ENCODE results near the gene KRTAP5-2. TPM values are rescaled to one million over a fixed set of nuclear protein-coding genes. Genes with fewer than 3 reads are reported as not detected.
"Not testable (repeated sequence)": the region's sequence is repeated elsewhere in the genome, so short reads cannot be mapped to it uniquely, and the experiment has no call there.

Gene KRTAP5-2, protein sequence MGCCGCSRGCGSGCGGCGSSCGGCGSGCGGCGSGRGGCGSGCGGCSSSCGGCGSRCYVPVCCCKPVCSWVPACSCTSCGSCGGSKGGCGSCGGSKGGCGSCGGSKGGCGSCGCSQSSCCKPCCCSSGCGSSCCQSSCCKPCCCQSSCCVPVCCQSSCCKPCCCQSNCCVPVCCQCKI
- not detected for total RNA-seq
- long read RNA-seq: 0 reads

DNA sequence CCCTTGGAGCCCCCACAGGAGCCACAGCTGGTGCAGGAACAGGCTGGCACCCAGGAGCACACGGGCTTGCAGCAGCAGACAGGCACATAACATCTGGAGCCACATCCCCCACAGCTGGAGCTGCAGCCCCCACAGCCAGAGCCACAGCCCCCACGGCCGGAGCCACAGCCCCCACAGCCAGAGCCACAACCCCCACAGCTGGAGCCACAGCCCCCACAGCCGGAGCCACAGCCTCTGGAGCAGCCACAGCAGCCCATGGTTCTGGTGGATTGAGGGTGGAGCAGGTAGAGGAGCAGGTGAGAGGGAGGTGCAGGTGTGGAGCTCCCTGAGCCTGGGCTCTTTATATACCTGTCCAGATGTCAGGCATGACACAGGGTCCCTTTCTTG is at the start of gene KRTAP5-2:
TSS of gene KRTAP5-2 (minus strand) at position 301 of the 387 bp plus-strand sequence. CDS start at position 257, 44 bp downstream.
- no peak for DNase-seq
- intact Hi-C loops (cut with micrococcal nuclease): no loop called here
- TF ChIP-seq, protein P1, sequence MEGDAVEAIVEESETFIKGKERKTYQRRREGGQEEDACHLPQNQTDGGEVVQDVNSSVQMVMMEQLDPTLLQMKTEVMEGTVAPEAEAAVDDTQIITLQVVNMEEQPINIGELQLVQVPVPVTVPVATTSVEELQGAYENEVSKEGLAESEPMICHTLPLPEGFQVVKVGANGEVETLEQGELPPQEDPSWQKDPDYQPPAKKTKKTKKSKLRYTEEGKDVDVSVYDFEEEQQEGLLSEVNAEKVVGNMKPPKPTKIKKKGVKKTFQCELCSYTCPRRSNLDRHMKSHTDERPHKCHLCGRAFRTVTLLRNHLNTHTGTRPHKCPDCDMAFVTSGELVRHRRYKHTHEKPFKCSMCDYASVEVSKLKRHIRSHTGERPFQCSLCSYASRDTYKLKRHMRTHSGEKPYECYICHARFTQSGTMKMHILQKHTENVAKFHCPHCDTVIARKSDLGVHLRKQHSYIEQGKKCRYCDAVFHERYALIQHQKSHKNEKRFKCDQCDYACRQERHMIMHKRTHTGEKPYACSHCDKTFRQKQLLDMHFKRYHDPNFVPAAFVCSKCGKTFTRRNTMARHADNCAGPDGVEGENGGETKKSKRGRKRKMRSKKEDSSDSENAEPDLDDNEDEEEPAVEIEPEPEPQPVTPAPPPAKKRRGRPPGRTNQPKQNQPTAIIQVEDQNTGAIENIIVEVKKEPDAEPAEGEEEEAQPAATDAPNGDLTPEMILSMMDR (IDR thresholded peaks at IDR 0.05; ENCODE audit: borderline replicate concordance): no peak
- no peaks in the 10 kb centered on the region for H3K9me3 ChIP-seq (replicated peaks)
- H3K36me3 ChIP-seq: no peaks in the 10 kb centered on the region
- no peak within 1 kb of the TSS for H3K4me3 ChIP-seq
- peaks cover 46% of the 10 kb centered on the region for H3K27me3 ChIP-seq (ENCODE audit: low read depth)
- no peak within 1 kb of the TSS for H3K27ac ChIP-seq (replicated peaks)
- H3K4me1 ChIP-seq: peaks cover 12% of the 10 kb centered on the region

DNA sequence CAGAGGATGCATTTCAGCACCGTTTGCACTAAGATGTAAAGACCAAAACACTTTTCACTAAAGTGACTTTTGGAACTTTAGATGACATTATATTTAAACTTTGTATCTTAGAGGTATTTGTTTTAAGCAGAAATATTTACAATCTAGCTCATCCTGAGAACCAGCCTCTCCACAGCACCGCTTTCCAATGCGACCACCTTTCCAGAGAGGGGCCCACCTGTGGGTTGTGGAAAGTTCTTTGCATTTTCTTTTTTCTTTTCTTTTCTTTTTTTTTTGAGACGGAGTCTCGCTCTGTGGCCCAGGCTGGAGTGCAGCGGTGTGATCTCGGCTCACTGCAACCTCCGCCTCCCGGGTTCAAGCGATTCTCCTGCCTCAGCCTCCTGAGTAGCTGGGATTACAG is 48.4 kb upstream of the KRTAP5-2 start:
- H3K4me3 ChIP-seq; H3K4me1 ChIP-seq; DNase-seq; intact Hi-C loops (cut with micrococcal nuclease); H3K36me3 ChIP-seq; H3K9me3 ChIP-seq (replicated peaks); H3K27ac ChIP-seq (replicated peaks): not testable (repeated sequence)
- H3K27me3 ChIP-seq (ENCODE audit: low read depth): peaks cover 19% of the 10 kb centered on the region

DNA sequence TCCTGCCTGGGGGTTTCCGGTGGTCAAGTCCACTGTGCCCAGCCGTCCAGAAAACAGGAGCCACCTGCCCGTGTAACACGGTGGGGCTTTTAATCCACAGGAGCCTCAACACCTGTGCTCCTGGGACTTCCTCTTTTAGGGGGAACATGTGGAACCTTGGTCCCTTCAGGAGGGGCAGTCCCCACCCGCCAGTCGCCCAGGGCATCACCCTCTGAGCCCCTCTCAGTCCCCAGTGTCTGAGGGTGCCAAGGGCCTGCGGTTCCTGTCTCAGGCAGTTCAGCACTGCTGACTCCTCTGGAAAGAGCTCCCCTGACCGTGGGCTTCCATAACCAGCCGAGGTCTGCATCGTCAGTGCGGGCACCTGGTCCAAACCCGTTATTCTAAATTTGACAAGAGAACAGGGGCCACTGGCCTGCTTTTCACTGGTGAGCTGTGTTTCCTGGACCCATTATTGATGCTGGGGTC is 47.3 kb upstream of the KRTAP5-2 start:
- H3K4me1 ChIP-seq: peaks cover 1% of the 10 kb centered on the region
- intact Hi-C loops (cut with micrococcal nuclease): no loop called here
- no peaks in the 10 kb centered on the region for H3K9me3 ChIP-seq (replicated peaks)
- H3K36me3 ChIP-seq: no peaks in the 10 kb centered on the region
- DNase-seq: no peak
- peaks cover 27% of the 10 kb centered on the region for H3K27me3 ChIP-seq (ENCODE audit: low read depth)
- H3K27ac ChIP-seq (replicated peaks): no peak overlapping the region
- TF ChIP-seq, protein P1 (IDR thresholded peaks at IDR 0.05; ENCODE audit: borderline replicate concordance): no peak
- no peak overlapping the region for H3K4me3 ChIP-seq

DNA sequence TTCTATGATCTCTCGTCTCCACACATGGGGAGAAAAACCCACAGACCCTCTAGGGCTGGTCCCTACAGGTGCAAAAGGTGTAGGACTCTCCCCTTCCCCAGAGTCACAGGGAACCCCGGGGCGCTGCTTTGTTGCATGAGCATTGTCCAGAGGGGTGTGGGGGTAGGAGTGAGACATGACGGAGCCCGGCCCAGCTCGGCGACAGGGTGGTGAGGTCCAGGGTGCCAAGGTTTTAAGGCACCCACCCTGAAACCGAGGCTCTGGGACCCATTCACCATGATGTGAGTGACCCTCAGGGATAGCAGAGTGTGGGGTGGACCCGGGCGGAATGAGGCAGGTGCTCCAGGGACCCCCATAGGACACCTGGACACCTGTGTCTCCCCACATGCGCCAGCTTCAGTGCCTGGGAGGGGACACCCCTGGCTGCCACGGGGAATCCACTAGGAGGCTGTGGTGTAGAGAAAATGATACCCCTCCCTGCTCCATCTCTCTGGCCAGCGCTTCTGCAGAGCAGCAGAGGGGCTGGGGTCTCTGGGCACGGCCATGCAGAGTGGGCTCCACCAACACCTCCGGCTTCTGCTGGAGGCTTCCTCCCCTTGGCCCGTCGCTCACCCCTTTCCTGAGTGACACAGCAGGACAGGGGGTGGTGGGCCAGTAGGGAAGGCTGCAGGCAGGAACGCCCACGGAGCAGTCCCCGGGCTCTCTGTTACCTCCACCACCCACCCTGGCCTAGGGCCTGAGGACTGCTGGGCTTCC is 46.7 kb upstream of the KRTAP5-2 start:
- intact Hi-C loops (cut with micrococcal nuclease): no loop called here
- Histone ChIP-seq H3K9me3 (replicated peaks) (no peaks in the 10 kb centered on the region), H3K36me3 (no peaks in the 10 kb centered on the region), H3K4me1 (peaks cover 7% of the 10 kb centered on the region), H3K4me3 (no peak overlapping the region), H3K27me3 (ENCODE audit: low read depth) (peaks cover 33% of the 10 kb centered on the region), H3K27ac (replicated peaks) (no peak overlapping the region)
- DNase-seq: no peak
- TF ChIP-seq, protein P1 (IDR thresholded peaks at IDR 0.05; ENCODE audit: borderline replicate concordance): no peak

DNA sequence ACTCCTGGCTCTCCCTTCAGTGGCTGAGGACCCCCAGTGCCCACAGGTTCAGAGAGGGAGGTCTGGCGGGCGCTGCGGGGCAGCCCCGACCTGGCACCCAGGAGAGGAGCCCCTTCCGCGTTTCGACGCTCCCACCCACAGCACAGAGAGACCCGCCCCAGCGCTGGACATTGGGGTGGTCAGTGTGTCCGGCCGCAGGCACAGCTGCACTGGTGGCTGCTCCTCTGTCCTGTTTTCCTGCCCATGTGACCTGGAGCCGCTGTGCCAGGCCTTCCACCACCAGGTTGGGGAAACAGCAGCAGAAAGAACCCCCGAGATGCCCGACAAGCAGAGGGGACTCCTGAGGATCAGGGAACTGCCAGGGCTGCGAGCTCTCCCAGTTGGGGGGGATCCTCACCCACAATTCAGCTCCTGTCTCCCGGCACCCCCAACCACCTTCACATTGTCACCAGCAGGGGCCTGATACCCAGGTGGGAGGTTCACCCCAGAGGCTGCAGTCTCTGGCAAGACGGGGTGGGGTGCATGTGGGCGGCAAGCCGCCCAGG is 45.1 kb upstream of the KRTAP5-2 start:
- no peak for DNase-seq
- TF ChIP-seq, protein P1 (IDR thresholded peaks at IDR 0.05; ENCODE audit: borderline replicate concordance): no peak
- H3K4me1 ChIP-seq: peaks cover 17% of the 10 kb centered on the region
- no peak overlapping the region for H3K4me3 ChIP-seq
- intact Hi-C loops (cut with micrococcal nuclease): no loop called here
- peaks cover 49% of the 10 kb centered on the region for H3K27me3 ChIP-seq (ENCODE audit: low read depth)
- H3K27ac ChIP-seq (replicated peaks): no peak overlapping the region
- no peaks in the 10 kb centered on the region for H3K9me3 ChIP-seq (replicated peaks)
- no peaks in the 10 kb centered on the region for H3K36me3 ChIP-seq
